Testis (tissue), 2 donors: Measurements from ENCODE around the gene ZNF532.

Source experiments
- CTCF ChIP-seq, 3 experiments: fragments of 450-650 bp in 2 of 3; fragments of 200-600 bp in 1 of 3; sonication (generic) in 1 of 3; IDR thresholded peaks; one replicate each; pipeline ENCODE4 v1.5.1; 2016 to 2019; ENCODE audit warnings: antibody characterized with exemption in 3 of 3, mild to moderate bottlenecking in 2 of 3, moderate library complexity in 1 of 3
- POLR2A ChIP-seq: fragments of 450-650 bp; IDR thresholded peaks from one replicate; pipeline ENCODE4 v1.6.1; 2017; ENCODE audit warnings: antibody characterized with exemption, mild to moderate bottlenecking, moderate library complexity

GRCh38 chr18:58992301-58993231 lies 127.9 kb downstream of the ZNF532 start:
- TF ChIP-seq CTCF (IDR thresholded peaks at IDR 0.05) (no peak), POLR2A (no peak)
